Mucosa of descending colon (tissue), 3 donors: ENCODE measurements around the gene SRBD1. TPM values are rescaled to one million over a fixed set of nuclear protein-coding genes. Genes with fewer than 3 reads are reported as not detected.

Experiments used
- ATAC-seq: fragments of 200-7000 bp; cut with Tn5 transposase; one replicate; pipeline ENCODE4 v1.9.1; 2020; ENCODE audit warnings: mild to moderate bottlenecking, moderate library complexity
- DNase-seq, 3 donors: peaks; one replicate each; pipeline ENCODE4 v3.0.0-alpha.2; 2020
- H3K36me3 ChIP-seq: fragments of 200-600 bp; one replicate; pipeline ENCODE4 v1.8.0; 2021; ENCODE audit warnings: low read depth, mild to moderate bottlenecking
- H3K4me1 ChIP-seq: fragments of 200-600 bp; one replicate; pipeline ENCODE4 v1.8.0; 2021; ENCODE audit warnings: low read depth, mild to moderate bottlenecking
- H3K4me3 ChIP-seq: fragments of 200-600 bp; one replicate; pipeline ENCODE4 v1.8.0; 2021; ENCODE audit warnings: mild to moderate bottlenecking
- H3K9me3 ChIP-seq: fragments of 200-600 bp; one replicate; pipeline ENCODE4 v1.8.0; 2021; ENCODE audit warnings: mild to moderate bottlenecking
- CTCF ChIP-seq: fragments of 200-600 bp; IDR thresholded peaks from one replicate; pipeline ENCODE4 v1.8.0; 2022; ENCODE audit warnings: antibody characterized with exemption, mild to moderate bottlenecking
- intact Hi-C, 2 donors: fragments of 100-400 bp; cut with DNase I in 1 of 2; cut with micrococcal nuclease in 1 of 2; formaldehyde crosslinking; loops; one replicate each; pipeline versions ENCODE4 v1.11.0 to v1.11.1; 2022; cut with DNase I, micrococcal nuclease
- total RNA-seq, 3 donors: library from RNA; stranded (reverse); fragmentation: NEBNext Ultra II Directional in 2 of 3; extraction: Animal tissue kit (Norgen Biotek cat#: 25700) in 2 of 3; gene quantifications; one replicate each; pipeline versions ENCODE4 v1.2.1 to v1.2.4, GENCODE V29; 2021 to 2023
- donor health status: DM: no; HTN: no; CAD: no; lungs with moderate emphysema.
- donor health status: DM: no; HTN: no; CAD: no.
- donor health status: DM: no; HTN: yes; CAD: no.

Gene SRBD1
- total RNA-seq, 3 donors from 2014 or later = 17.2 to 20.9 (median 17.3) TPM

GRCh38 chr2:45541450-45541849 lies 69.6 kb downstream of the SRBD1 start:
- peaks cover 12% of the 10 kb centered on the region for H3K9me3 ChIP-seq
- no peak for TF ChIP-seq CTCF
- ATAC-seq = no peak
- intact Hi-C loops = no loop called here
- no peaks in the 10 kb centered on the region for H3K4me1 ChIP-seq
- DNase-seq = no peak
- no peaks in the 10 kb centered on the region for H3K36me3 ChIP-seq
- H3K4me3 ChIP-seq = no peak overlapping the region

GRCh38 chr2:45540942-45541341 lies 70.1 kb downstream of the SRBD1 start:
- intact Hi-C loops = no loop called here
- no peak for DNase-seq
- H3K4me3 ChIP-seq = no peak overlapping the region
- no peak for ATAC-seq
- no peak for TF ChIP-seq CTCF
- H3K9me3 ChIP-seq = peaks cover 12% of the 10 kb centered on the region
- H3K36me3 ChIP-seq = no peaks in the 10 kb centered on the region
- H3K4me1 ChIP-seq = no peaks in the 10 kb centered on the region

- Histone ChIP-seq H3K4me1 (no peaks in the 10 kb centered on the region), H3K36me3 (no peaks in the 10 kb centered on the region), H3K9me3 (no peaks in the 10 kb centered on the region), H3K4me3 (no peak overlapping the region)
- TF ChIP-seq CTCF = no peak
- DNase-seq (no peak), ATAC-seq (no peak)
- intact Hi-C loops = no loop called here
Measured at GRCh38 chr2:45533771-45534170, 77.3 kb downstream of the SRBD1 start.

- DNase-seq = no peak
- ATAC-seq = no peak
- H3K4me3 ChIP-seq = no peak overlapping the region
- H3K9me3 ChIP-seq = no peaks in the 10 kb centered on the region
- H3K36me3 ChIP-seq = no peaks in the 10 kb centered on the region
- H3K4me1 ChIP-seq = no peaks in the 10 kb centered on the region
- no peak for TF ChIP-seq CTCF
- intact Hi-C loops = no loop called here
Measured at GRCh38 chr2:45532181-45532580, 78.9 kb downstream of the SRBD1 start.

- Histone ChIP-seq H3K9me3 (no peaks in the 10 kb centered on the region), H3K4me3 (no peak overlapping the region), H3K4me1 (no peaks in the 10 kb centered on the region), H3K36me3 (no peaks in the 10 kb centered on the region)
- DNase-seq = no peak
- no peak for TF ChIP-seq CTCF
- intact Hi-C loops = no loop called here
- no peak for ATAC-seq
Measured at GRCh38 chr2:45524016-45524415, 87.1 kb downstream of the SRBD1 start.

- intact Hi-C loops = no loop called here
Measured at GRCh38 chr2:45518546-45518945, 92.5 kb downstream of the SRBD1 start.

More at GRCh38 chr2:45518546-45518945, 92.5 kb downstream of the SRBD1 start:
- DNase-seq (no peak), ATAC-seq (no peak)
- Histone ChIP-seq H3K4me3 (no peak overlapping the region), H3K9me3 (no peaks in the 10 kb centered on the region), H3K4me1 (no peaks in the 10 kb centered on the region), H3K36me3 (no peaks in the 10 kb centered on the region)
- no peak for TF ChIP-seq CTCF
